Fibroblast of lung (primary cell): ENCODE measurements around the gene CSGALNACT2. TPM values are rescaled to one million over a fixed set of nuclear protein-coding genes. Genes with fewer than 3 reads are reported as not detected.

Experiments
- DNase-seq, 2 donors: peaks; one replicate each; pipeline versions ENCODE4 v3.0.0 to v3.0.0-alpha.2; 2010; ENCODE audit warnings: low read depth in 2 of 2
- H2AFZ ChIP-seq: 2 replicates; pipeline ENCODE4 v1.5.1; 2012; ENCODE audit warnings: low read length, control low read depth, inconsistent platforms
- H3K27ac ChIP-seq: 2 replicates; pipeline ENCODE4 v1.5.1; 2011; ENCODE audit warnings: low read length, control low read depth; ENCODE audit not compliant: insufficient read depth
- H3K27me3 ChIP-seq: 2 replicates; pipeline ENCODE4 v1.5.1; 2011; ENCODE audit warnings: mild to moderate bottlenecking, low read length; ENCODE audit not compliant: control insufficient read depth, insufficient read depth
- H3K36me3 ChIP-seq: 2 replicates; pipeline ENCODE4 v1.5.1; 2011; ENCODE audit warnings: low read length; ENCODE audit not compliant: control insufficient read depth, insufficient read depth
- H3K4me1 ChIP-seq: 2 replicates; pipeline ENCODE4 v1.5.1; 2011; ENCODE audit warnings: low read length; ENCODE audit not compliant: control insufficient read depth, insufficient read depth; ENCODE audit errors: extremely low read depth
- H3K4me2 ChIP-seq: 2 replicates; pipeline ENCODE4 v1.5.1; 2011; ENCODE audit warnings: low read length, control low read depth; ENCODE audit not compliant: insufficient read depth; ENCODE audit errors: extremely low read depth
- H3K4me3 ChIP-seq, 4 experiments: fragments of 200-600 bp in 1 of 4; sonication (generic) in 1 of 4; replicated peaks in 1 of 4; 2 replicates each; pipeline ENCODE4 v1.5.1; 2011 to 2016; ENCODE audit warnings: low read length in 4 of 4, low read depth in 3 of 4, mild to moderate bottlenecking in 3 of 4, control low read depth in 2 of 4, inconsistent platforms in 1 of 4, mixed read lengths in 1 of 4; ENCODE audit not compliant: insufficient read depth in 1 of 4; ENCODE audit errors: control extremely low read depth in 1 of 4
- H3K79me2 ChIP-seq: 2 replicates; pipeline ENCODE4 v1.5.1; 2012; ENCODE audit warnings: mild to moderate bottlenecking, low read length, inconsistent platforms; ENCODE audit not compliant: control insufficient read depth, insufficient read depth
- H3K9ac ChIP-seq: 2 replicates; pipeline ENCODE4 v1.5.1; 2011; ENCODE audit warnings: mild to moderate bottlenecking, low read length, control low read depth; ENCODE audit not compliant: insufficient read depth
- H3K9me3 ChIP-seq: 2 replicates; pipeline ENCODE4 v1.5.1; 2012; ENCODE audit warnings: low read depth, low read length; ENCODE audit not compliant: control insufficient read depth, insufficient read depth
- H4K20me1 ChIP-seq: 2 replicates; pipeline ENCODE4 v1.5.1; 2011; ENCODE audit warnings: low read length; ENCODE audit not compliant: control insufficient read depth, insufficient read depth; ENCODE audit errors: extremely low read depth
- EZH2 ChIP-seq: IDR thresholded peaks from 2 replicates; pipeline ENCODE4 v1.5.1; 2012; ENCODE audit warnings: low read length, control low read depth, mild to moderate bottlenecking; ENCODE audit errors: missing control alignments
- polyA plus RNA-seq, 2 donors: library from polyadenylated mRNA; depleted of rRNA in 1 of 2; stranded (reverse) in 1 of 2; unstranded in 1 of 2; fragments of >200 nt; gene quantifications; 2 replicates each; pipeline ENCODE4 v1.2.1, GENCODE V29; 2011 to 2012; ENCODE audit warnings: missing spikeins in 1 of 2
- total RNA-seq: library from RNA; depleted of rRNA; stranded (reverse); fragments of >200 nt; gene quantifications from 2 replicates; pipeline ENCODE4 v1.2.1, GENCODE V29; 2014
- TF ChIP-seq, protein P1 (sequence below), 2 donors: IDR thresholded peaks in 1 of 2; conservative IDR thresholded peaks in 1 of 2; 1 replicate in 1 of 2; 2 replicates in 1 of 2; pipeline ENCODE4 v1.5.1; 2011 to 2012; ENCODE audit warnings: low read length in 2 of 2, control low read depth in 1 of 2, inconsistent platforms in 1 of 2, low read depth in 1 of 2, mild to moderate bottlenecking in 1 of 2

Gene CSGALNACT2
- total and polyA plus RNA-seq, 2 donors (not counting 1 experiment from before 2014, with no cell fraction given): 38.6 to 46.9 TPM

DNA sequence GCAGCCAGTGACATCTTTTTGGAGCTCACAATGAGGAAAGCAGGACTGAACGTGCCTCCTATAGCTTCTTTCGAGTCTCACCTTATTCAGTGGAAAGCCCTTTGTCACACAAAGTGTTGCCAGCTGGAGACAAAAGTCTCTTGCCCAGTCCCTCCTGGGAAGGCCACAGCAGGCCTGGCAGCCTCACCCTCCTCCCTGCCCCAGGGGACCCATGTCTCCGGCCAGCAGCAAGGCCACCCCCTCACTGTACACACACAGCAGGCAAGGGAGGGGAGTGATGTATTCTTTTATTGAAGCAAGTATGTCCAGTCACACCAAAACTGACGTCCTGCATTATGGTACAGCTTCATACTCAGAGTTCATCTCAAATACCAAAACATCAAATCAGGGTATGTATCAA, 56.0 kb downstream of the CSGALNACT2 start:
- Histone ChIP-seq H3K4me3 (no peak overlapping the region), H3K27ac (no peak overlapping the region), H2AFZ (no peak overlapping the region), H3K27me3 (no peaks in the 10 kb centered on the region), H3K4me2 (no peak overlapping the region), H3K36me3 (peaks cover 3% of the 10 kb centered on the region), H3K79me2 (no peaks in the 10 kb centered on the region), H3K9ac (no peak overlapping the region), H4K20me1 (no peaks in the 10 kb centered on the region), H3K9me3 (no peaks in the 10 kb centered on the region), H3K4me1 (no peaks in the 10 kb centered on the region)
- no peak for DNase-seq
- no peak for TF ChIP-seq EZH2
- TF ChIP-seq, protein P1, sequence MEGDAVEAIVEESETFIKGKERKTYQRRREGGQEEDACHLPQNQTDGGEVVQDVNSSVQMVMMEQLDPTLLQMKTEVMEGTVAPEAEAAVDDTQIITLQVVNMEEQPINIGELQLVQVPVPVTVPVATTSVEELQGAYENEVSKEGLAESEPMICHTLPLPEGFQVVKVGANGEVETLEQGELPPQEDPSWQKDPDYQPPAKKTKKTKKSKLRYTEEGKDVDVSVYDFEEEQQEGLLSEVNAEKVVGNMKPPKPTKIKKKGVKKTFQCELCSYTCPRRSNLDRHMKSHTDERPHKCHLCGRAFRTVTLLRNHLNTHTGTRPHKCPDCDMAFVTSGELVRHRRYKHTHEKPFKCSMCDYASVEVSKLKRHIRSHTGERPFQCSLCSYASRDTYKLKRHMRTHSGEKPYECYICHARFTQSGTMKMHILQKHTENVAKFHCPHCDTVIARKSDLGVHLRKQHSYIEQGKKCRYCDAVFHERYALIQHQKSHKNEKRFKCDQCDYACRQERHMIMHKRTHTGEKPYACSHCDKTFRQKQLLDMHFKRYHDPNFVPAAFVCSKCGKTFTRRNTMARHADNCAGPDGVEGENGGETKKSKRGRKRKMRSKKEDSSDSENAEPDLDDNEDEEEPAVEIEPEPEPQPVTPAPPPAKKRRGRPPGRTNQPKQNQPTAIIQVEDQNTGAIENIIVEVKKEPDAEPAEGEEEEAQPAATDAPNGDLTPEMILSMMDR (conservative IDR thresholded peaks at IDR 0.05 in 1 of 2, IDR thresholded peaks at IDR 0.05 in 1 of 2; ENCODE audit: low read depth in 1 of 2, low read length in 2 of 2): no peak

DNA sequence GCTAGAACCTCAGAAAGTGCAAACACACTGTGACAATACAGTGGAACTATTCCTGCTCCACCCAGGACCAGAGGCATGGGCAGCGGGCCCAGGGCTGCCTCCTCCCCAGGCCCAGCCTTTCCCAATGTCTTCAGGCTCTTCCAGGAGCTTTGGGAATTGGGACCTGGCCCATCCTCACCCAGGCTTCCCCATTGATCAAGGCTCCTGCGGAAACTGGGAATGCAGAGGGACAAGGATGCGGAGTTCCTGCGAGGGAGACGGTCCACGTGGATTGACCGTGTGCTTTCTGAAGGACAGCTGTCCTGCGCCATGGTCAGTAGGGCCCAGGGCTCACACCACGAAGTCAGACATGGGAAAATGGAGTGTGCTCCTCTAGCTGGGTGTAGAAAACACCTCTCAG, 56.6 kb downstream of the CSGALNACT2 start:
- Histone ChIP-seq H3K4me1 (no peaks in the 10 kb centered on the region), H3K79me2 (no peaks in the 10 kb centered on the region), H2AFZ (no peak overlapping the region), H3K4me2 (no peak overlapping the region), H3K27me3 (no peaks in the 10 kb centered on the region), H3K9me3 (no peaks in the 10 kb centered on the region), H3K4me3 (no peak overlapping the region), H3K36me3 (peaks cover 3% of the 10 kb centered on the region), H3K27ac (no peak overlapping the region), H3K9ac (no peak overlapping the region), H4K20me1 (no peaks in the 10 kb centered on the region)
- no peak for DNase-seq
- TF ChIP-seq EZH2: no peak
- TF ChIP-seq, protein P1 (conservative IDR thresholded peaks at IDR 0.05 in 1 of 2, IDR thresholded peaks at IDR 0.05 in 1 of 2; ENCODE audit: low read depth in 1 of 2, low read length in 2 of 2): no peak

DNA sequence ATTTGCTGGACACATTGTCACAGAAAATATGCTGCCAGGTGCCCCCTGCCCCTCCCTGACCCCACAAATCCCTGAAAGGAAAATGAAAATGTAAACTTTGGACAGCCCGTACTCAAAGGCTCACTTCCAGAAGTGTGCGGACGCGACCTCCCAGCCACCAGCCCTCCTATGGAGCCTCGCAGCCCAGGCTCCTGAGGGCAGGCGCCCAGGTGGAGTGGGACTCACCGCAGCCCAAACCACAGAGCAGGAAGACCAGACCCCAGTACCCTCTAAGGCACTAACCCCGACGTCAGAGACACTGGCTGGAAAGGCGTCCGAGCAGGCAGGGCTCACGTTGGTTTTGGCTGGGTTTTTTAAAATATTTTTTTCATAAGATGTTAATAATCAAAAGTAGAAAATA, 57.3 kb downstream of the CSGALNACT2 start:
- Histone ChIP-seq H3K4me2 (no peak overlapping the region), H3K27me3 (no peaks in the 10 kb centered on the region), H3K9me3 (no peaks in the 10 kb centered on the region), H3K9ac (no peak overlapping the region), H4K20me1 (no peaks in the 10 kb centered on the region), H3K4me1 (no peaks in the 10 kb centered on the region), H2AFZ (no peak overlapping the region), H3K4me3 (no peak overlapping the region), H3K79me2 (no peaks in the 10 kb centered on the region), H3K27ac (no peak overlapping the region), H3K36me3 (peaks cover 3% of the 10 kb centered on the region)
- TF ChIP-seq EZH2: no peak
- TF ChIP-seq, protein P1 (conservative IDR thresholded peaks at IDR 0.05 in 1 of 2, IDR thresholded peaks at IDR 0.05 in 1 of 2; ENCODE audit: low read depth in 1 of 2, low read length in 2 of 2): no peak
- no peak for DNase-seq
